ENCODE measurements around the gene SLAMF6.

GRCh38 chr1:160467576-160467975, 55.5 kb downstream of the SLAMF6 start:
- TF ChIP-seq CTCF (conservative IDR thresholded peaks at IDR 0.05 in 1 of 2, IDR thresholded peaks at IDR 0.05 in 1 of 2; ENCODE audit: low read depth in 1 of 2, low read length in 2 of 2) = no peak
- no peak for TF ChIP-seq EZH2 (IDR thresholded peaks at IDR 0.05; ENCODE audit: low read length, missing control alignments)
